ENCODE results near the gene TMEM120B.

DNA sequence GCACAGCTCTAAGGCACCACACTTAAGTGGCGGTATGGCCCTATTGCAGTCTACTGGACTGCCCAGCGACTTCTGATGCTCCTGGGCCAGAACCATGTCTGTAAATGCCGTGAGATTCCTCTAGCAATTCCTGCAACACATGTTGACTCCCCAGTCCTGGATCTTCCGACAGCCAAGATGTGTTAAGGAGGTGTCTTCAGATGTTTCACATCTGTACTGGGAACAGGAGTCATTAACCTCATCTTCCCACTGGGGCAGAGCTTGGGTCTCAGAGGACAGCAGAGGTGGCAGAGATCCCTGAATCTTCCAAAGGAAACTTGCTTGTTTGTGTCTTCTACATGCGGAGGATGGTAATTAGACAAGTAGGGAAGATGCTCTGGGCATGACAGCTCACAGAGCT, 8.2 kb downstream of the TMEM120B start:
- TF ChIP-seq POLR2A (IDR thresholded peaks at IDR 0.05) = no peak
- TF ChIP-seq, protein P1, sequence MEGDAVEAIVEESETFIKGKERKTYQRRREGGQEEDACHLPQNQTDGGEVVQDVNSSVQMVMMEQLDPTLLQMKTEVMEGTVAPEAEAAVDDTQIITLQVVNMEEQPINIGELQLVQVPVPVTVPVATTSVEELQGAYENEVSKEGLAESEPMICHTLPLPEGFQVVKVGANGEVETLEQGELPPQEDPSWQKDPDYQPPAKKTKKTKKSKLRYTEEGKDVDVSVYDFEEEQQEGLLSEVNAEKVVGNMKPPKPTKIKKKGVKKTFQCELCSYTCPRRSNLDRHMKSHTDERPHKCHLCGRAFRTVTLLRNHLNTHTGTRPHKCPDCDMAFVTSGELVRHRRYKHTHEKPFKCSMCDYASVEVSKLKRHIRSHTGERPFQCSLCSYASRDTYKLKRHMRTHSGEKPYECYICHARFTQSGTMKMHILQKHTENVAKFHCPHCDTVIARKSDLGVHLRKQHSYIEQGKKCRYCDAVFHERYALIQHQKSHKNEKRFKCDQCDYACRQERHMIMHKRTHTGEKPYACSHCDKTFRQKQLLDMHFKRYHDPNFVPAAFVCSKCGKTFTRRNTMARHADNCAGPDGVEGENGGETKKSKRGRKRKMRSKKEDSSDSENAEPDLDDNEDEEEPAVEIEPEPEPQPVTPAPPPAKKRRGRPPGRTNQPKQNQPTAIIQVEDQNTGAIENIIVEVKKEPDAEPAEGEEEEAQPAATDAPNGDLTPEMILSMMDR (IDR thresholded peaks at IDR 0.05) = no peak

All from body of pancreas (tissue), 4 donors.